CD4-positive, alpha-beta T cell (primary cell): ENCODE measurements around the gene SNCAIP. TPM values are rescaled to one million over a fixed set of nuclear protein-coding genes. Genes with fewer than 3 reads are reported as not detected.

Experiments used
- ATAC-seq: fragments of 200-7000 bp; cut with Tn5 transposase; one replicate; pipeline ENCODE4 v1.10.0; 2022; ENCODE audit warnings: mild to moderate bottlenecking; ENCODE audit not compliant: poor library complexity
- CTCF ChIA-PET: fragments of 350-600 bp; sonication (Branson Sonifier 250); formaldehyde crosslinking; loops from one replicate; lab custom pipeline; 2021; ENCODE audit warnings: antibody characterized with exemption, inconsistent platforms; lab: Charles Lee
- POLR2A ChIA-PET: fragments of 350-600 bp; sonication (Branson Sonifier 250); formaldehyde crosslinking; loops from one replicate; lab custom pipeline; 2021; ENCODE audit warnings: antibody characterized with exemption, inconsistent platforms; lab: Charles Lee
- DNase-seq, 14 experiments: peaks; one replicate each; pipeline ENCODE4 v3.0.0-alpha.2; 2013 to 2020; ENCODE audit warnings: mixed read lengths in 2 of 14
- H3K27ac ChIP-seq, 2 donors: one replicate each; pipeline versions ENCODE4 v1.5.1 to v1.7.0; 2013; ENCODE audit warnings: low read length in 2 of 2, low read depth in 1 of 2, mild to moderate bottlenecking in 1 of 2
- H3K27me3 ChIP-seq, 2 experiments: 1 replicate in 1 of 2; 2 replicates in 1 of 2; pipeline versions ENCODE4 v1.6.1 to v1.7.0; 2013; ENCODE audit warnings: low read length in 2 of 2, control low read depth in 1 of 2, mild to moderate bottlenecking in 1 of 2, moderate library complexity in 1 of 2; ENCODE audit not compliant: insufficient read depth in 2 of 2, control insufficient read depth in 1 of 2
- H3K36me3 ChIP-seq: one replicate; pipeline ENCODE4 v1.6.1; 2013; ENCODE audit warnings: low read length, control low read depth; ENCODE audit not compliant: insufficient read depth
- H3K4me1 ChIP-seq: one replicate; pipeline ENCODE4 v1.6.1; 2013; ENCODE audit warnings: low read length, control low read depth; ENCODE audit not compliant: insufficient read depth
- H3K4me3 ChIP-seq: one replicate; pipeline ENCODE4 v1.5.1; 2013; ENCODE audit warnings: mild to moderate bottlenecking, low read length, moderate library complexity
- H3K9me3 ChIP-seq, 2 experiments: 1 replicate in 1 of 2; 2 replicates in 1 of 2; pipeline versions ENCODE4 v1.6.1 to v1.7.0; 2013; ENCODE audit warnings: low read length in 2 of 2, mild to moderate bottlenecking in 2 of 2, control low read depth in 1 of 2, moderate library complexity in 1 of 2; ENCODE audit not compliant: control insufficient read depth in 1 of 2, insufficient read depth in 1 of 2
- H3K27ac Mint-ChIP-seq: one replicate; pipeline ENCODE4 v1.8.0; 2020; ENCODE audit warnings: mixed read lengths
- H3K27me3 Mint-ChIP-seq: one replicate; pipeline ENCODE4 v1.8.0; 2021; ENCODE audit warnings: mixed read lengths
- H3K36me3 Mint-ChIP-seq: one replicate; pipeline ENCODE4 v1.8.0; 2021; ENCODE audit warnings: low read depth, mixed read lengths
- H3K4me1 Mint-ChIP-seq: one replicate; pipeline ENCODE4 v1.8.0; 2021; ENCODE audit warnings: low read depth, mixed read lengths
- H3K4me3 Mint-ChIP-seq: one replicate; pipeline ENCODE4 v1.8.0; 2020; ENCODE audit warnings: mild to moderate bottlenecking, mixed read lengths
- H3K9me3 Mint-ChIP-seq: one replicate; pipeline ENCODE4 v1.8.0; 2020; ENCODE audit warnings: mixed read lengths
- CTCF ChIP-seq: fragments of 200-600 bp; IDR thresholded peaks from one replicate; pipeline ENCODE4 v1.8.0; 2022; ENCODE audit warnings: antibody characterized with exemption, mild to moderate bottlenecking
- intact Hi-C, 2 experiments: fragments of 100-400 bp; cut with DNase I in 1 of 2; cut with micrococcal nuclease in 1 of 2; formaldehyde crosslinking; loops; one replicate each; pipeline versions ENCODE4 v1.15.1 to v1.9.0; 2023 to 2025; cut with DNase I, micrococcal nuclease
- total RNA-seq, 174 experiments: library from RNA in 2 of 174; stranded (reverse) in 2 of 174; gene quantifications; one replicate each; pipeline ENCODE4 v1.2.3 and lab custom pipeline; 2021 to 2026

Gene SNCAIP
- total RNA-seq, 2 experiments from 2014 or later = not detected

- CTCF ChIA-PET = no interaction called here
- no peaks in the 10 kb centered on the region for H3K36me3 ChIP-seq
- H3K9me3 Mint-ChIP-seq = no peaks in the 10 kb centered on the region
- no peaks in the 10 kb centered on the region for H3K36me3 Mint-ChIP-seq
- no peak overlapping the region for H3K27ac Mint-ChIP-seq
- H3K9me3 ChIP-seq = no peaks in the 10 kb centered on the region
- H3K4me3 ChIP-seq = no peak overlapping the region
- DNase-seq (no peak), ATAC-seq (no peak)
- H3K27me3 ChIP-seq = no peaks in the 10 kb centered on the region
- H3K27ac ChIP-seq = no peak overlapping the region
- no peak for TF ChIP-seq CTCF
- no peaks in the 10 kb centered on the region for H3K4me1 ChIP-seq
- no peaks in the 10 kb centered on the region for H3K4me1 Mint-ChIP-seq
- H3K27me3 Mint-ChIP-seq = no peaks in the 10 kb centered on the region
- no peak overlapping the region for H3K4me3 Mint-ChIP-seq
- POLR2A ChIA-PET = no interaction called here
- intact Hi-C loops = no loop called here
Observed at GRCh38 chr5:122405751-122406150, 93.7 kb downstream of the SNCAIP start.

- ATAC-seq (no peak), DNase-seq (no peak)
- no peak overlapping the region for H3K27ac ChIP-seq
- H3K4me3 ChIP-seq = no peak overlapping the region
- no peak overlapping the region for H3K27ac Mint-ChIP-seq
- TF ChIP-seq CTCF = no peak
- no peaks in the 10 kb centered on the region for H3K36me3 Mint-ChIP-seq
- H3K36me3 ChIP-seq = no peaks in the 10 kb centered on the region
- ChIA-PET CTCF (no interaction called here), POLR2A (no interaction called here)
- H3K4me1 ChIP-seq = no peaks in the 10 kb centered on the region
- H3K9me3 ChIP-seq = no peaks in the 10 kb centered on the region
- H3K27me3 Mint-ChIP-seq = no peaks in the 10 kb centered on the region
- intact Hi-C loops = no loop called here
- no peaks in the 10 kb centered on the region for H3K27me3 ChIP-seq
- no peak overlapping the region for H3K4me3 Mint-ChIP-seq
- no peaks in the 10 kb centered on the region for H3K9me3 Mint-ChIP-seq
- no peaks in the 10 kb centered on the region for H3K4me1 Mint-ChIP-seq
Observed at GRCh38 chr5:122406181-122406580, 94.1 kb downstream of the SNCAIP start.

GRCh38 chr5:122408592-122409224, 96.7 kb downstream of the SNCAIP start:
- Histone ChIP-seq H3K9me3 (no peaks in the 10 kb centered on the region), H3K36me3 (no peaks in the 10 kb centered on the region), H3K27me3 (no peaks in the 10 kb centered on the region), H3K4me1 (no peaks in the 10 kb centered on the region), H3K27ac (no peak overlapping the region), H3K4me3 (no peak overlapping the region)
- ChIA-PET POLR2A (no interaction called here), CTCF (no interaction called here)
- no peak for TF ChIP-seq CTCF
- Mint-ChIP-seq H3K36me3 (no peaks in the 10 kb centered on the region), H3K4me3 (no peak overlapping the region), H3K4me1 (no peaks in the 10 kb centered on the region), H3K27ac (no peak overlapping the region), H3K9me3 (no peaks in the 10 kb centered on the region), H3K27me3 (peaks cover 10% of the 10 kb centered on the region)
- DNase-seq (no peak), ATAC-seq (no peak)
- intact Hi-C loops = no loop called here
